Nephron (organoid): Measurements from ENCODE around the gene SYNJ2.
A peak's percentile ranks its signal among the peaks of the same experiment; 100 is the strongest.

ENCODE experiments used
- H3K27ac Mint-ChIP-seq, 3 experiments: 2 replicates each; pipeline ENCODE4 v1.8.0; 2020; ENCODE audit warnings: mixed read lengths in 3 of 3, mild to moderate bottlenecking in 2 of 3, moderate library complexity in 1 of 3
- H3K27me3 Mint-ChIP-seq: 2 replicates; pipeline ENCODE4 v1.8.0; 2021; ENCODE audit warnings: low read depth, mild to moderate bottlenecking, moderate library complexity, mixed read lengths
- H3K36me3 Mint-ChIP-seq: 2 replicates; pipeline ENCODE4 v1.8.0; 2020; ENCODE audit warnings: low read depth, mixed read lengths
- H3K4me1 Mint-ChIP-seq: 2 replicates; pipeline ENCODE4 v1.8.0; 2020; ENCODE audit warnings: mixed read lengths
- H3K4me3 Mint-ChIP-seq, 3 experiments: 2 replicates each; pipeline ENCODE4 v1.8.0; 2020; ENCODE audit warnings: mild to moderate bottlenecking in 3 of 3, mixed read lengths in 3 of 3, moderate library complexity in 2 of 3
- H3K9me3 Mint-ChIP-seq: 2 replicates; pipeline ENCODE4 v1.8.0; 2020; ENCODE audit warnings: mixed read lengths
- TF ChIP-seq, protein P1 (sequence below), 3 experiments: fragments of 200-600 bp; sonication (generic); IDR thresholded peaks; one replicate each; pipeline ENCODE4 v1.5.0; 2021; ENCODE audit warnings: antibody characterized with exemption in 3 of 3; ENCODE audit not compliant: unreplicated experiment in 3 of 3

The SYNJ2 gene

DNA sequence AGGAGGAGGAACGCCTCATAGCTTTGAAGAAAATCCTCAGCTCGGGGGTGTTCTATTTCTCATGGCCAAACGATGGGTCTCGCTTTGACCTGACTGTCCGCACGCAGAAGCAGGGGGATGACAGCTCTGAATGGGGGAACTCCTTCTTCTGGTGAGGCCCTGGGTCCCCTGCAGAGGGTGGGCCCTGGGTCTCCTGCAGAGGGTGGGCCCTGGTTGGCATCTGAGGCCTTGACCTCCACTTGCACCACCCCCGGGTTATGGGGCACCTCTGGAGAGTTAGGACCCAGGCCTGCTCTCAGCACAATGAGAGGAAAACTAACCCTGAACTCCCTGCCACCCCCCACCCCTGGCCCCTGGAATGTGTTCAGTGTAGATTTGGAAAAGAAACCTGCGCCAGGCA is 47.2 kb downstream of the SYNJ2 start:
- H3K36me3 Mint-ChIP-seq, result no peaks in the 10 kb centered on the region
- no peaks in the 10 kb centered on the region for H3K9me3 Mint-ChIP-seq
- TF ChIP-seq, protein P1, sequence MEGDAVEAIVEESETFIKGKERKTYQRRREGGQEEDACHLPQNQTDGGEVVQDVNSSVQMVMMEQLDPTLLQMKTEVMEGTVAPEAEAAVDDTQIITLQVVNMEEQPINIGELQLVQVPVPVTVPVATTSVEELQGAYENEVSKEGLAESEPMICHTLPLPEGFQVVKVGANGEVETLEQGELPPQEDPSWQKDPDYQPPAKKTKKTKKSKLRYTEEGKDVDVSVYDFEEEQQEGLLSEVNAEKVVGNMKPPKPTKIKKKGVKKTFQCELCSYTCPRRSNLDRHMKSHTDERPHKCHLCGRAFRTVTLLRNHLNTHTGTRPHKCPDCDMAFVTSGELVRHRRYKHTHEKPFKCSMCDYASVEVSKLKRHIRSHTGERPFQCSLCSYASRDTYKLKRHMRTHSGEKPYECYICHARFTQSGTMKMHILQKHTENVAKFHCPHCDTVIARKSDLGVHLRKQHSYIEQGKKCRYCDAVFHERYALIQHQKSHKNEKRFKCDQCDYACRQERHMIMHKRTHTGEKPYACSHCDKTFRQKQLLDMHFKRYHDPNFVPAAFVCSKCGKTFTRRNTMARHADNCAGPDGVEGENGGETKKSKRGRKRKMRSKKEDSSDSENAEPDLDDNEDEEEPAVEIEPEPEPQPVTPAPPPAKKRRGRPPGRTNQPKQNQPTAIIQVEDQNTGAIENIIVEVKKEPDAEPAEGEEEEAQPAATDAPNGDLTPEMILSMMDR (IDR thresholded peaks at IDR 0.05; ENCODE audit: unreplicated experiment in 3 of 3), result no peak
- H3K4me3 Mint-ChIP-seq, result no peak overlapping the region
- H3K27ac Mint-ChIP-seq, result no peak overlapping the region
- H3K27me3 Mint-ChIP-seq, result peaks cover 5% of the 10 kb centered on the region
- H3K4me1 Mint-ChIP-seq, result peaks cover 53% of the 10 kb centered on the region

- peaks cover 57% of the 10 kb centered on the region for H3K4me1 Mint-ChIP-seq
- H3K36me3 Mint-ChIP-seq, result peaks cover 8% of the 10 kb centered on the region
- TF ChIP-seq, protein P1 (IDR thresholded peaks at IDR 0.05; ENCODE audit: unreplicated experiment in 3 of 3), result no peak
- peaks cover 5% of the 10 kb centered on the region for H3K27me3 Mint-ChIP-seq
- H3K4me3 Mint-ChIP-seq, result no peak overlapping the region
- H3K9me3 Mint-ChIP-seq, result peaks cover 3% of the 10 kb centered on the region
- peak overlapping the region in 2 of 3 experiments; percentile 45 to 83 for H3K27ac Mint-ChIP-seq
These were observed 48.1 kb downstream of the SYNJ2 start for GRCh38 chr6:158029668-158030230.

DNA sequence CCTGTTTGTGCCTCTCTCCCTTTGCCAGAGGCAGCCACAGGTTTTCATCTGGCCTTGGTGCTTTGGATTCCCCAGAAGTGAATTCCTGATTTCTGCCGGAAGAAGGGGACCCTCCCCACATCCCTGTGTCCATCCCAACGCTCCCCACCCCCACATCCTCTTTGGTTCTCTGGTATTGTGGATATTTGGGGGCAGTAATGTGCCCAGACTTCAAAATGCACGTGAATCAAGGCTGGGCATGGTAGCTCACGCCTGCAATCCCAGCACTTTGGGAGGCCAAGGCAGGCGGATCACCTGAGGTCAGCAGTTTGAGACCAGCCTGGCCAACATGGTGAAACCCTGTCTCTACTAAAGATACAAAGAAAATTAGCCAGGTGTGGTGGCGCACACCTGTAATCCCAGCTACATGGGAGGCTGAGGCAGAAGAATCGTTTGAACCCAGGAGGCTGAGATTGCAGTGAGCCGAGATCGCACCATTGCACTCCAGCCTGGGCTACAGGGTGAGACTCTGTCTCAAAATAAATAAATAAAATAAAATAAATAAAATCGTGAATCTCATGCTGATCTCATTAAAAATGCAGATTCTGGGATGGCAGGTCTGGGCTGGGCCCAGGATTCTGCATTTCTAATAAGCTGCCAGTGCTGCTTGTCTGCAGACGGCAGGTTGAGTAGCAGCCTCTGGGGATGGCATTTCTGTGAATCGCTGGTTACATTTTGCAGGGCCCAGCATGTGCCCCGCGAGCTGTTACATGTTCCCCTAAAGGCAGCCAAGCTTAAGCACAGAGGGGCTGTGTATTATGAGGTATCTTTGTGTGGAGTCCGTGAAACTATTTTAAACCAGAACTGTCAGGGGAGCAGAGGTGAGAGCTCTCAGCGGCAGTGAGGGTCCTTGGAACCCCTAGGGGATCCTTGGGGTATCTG is 49.0 kb downstream of the SYNJ2 start:
- TF ChIP-seq, protein P1 (IDR thresholded peaks at IDR 0.05; ENCODE audit: unreplicated experiment in 3 of 3), result no peak
- Mint-ChIP-seq H3K4me1 (peaks cover 55% of the 10 kb centered on the region), H3K4me3 (peak overlapping the region in 2 of 3 experiments; percentile 43), H3K9me3 (peaks cover 3% of the 10 kb centered on the region), H3K27me3 (peaks cover 5% of the 10 kb centered on the region), H3K36me3 (peaks cover 15% of the 10 kb centered on the region), H3K27ac (peak overlapping the region; percentile 73 to 84 (median 83))

DNA sequence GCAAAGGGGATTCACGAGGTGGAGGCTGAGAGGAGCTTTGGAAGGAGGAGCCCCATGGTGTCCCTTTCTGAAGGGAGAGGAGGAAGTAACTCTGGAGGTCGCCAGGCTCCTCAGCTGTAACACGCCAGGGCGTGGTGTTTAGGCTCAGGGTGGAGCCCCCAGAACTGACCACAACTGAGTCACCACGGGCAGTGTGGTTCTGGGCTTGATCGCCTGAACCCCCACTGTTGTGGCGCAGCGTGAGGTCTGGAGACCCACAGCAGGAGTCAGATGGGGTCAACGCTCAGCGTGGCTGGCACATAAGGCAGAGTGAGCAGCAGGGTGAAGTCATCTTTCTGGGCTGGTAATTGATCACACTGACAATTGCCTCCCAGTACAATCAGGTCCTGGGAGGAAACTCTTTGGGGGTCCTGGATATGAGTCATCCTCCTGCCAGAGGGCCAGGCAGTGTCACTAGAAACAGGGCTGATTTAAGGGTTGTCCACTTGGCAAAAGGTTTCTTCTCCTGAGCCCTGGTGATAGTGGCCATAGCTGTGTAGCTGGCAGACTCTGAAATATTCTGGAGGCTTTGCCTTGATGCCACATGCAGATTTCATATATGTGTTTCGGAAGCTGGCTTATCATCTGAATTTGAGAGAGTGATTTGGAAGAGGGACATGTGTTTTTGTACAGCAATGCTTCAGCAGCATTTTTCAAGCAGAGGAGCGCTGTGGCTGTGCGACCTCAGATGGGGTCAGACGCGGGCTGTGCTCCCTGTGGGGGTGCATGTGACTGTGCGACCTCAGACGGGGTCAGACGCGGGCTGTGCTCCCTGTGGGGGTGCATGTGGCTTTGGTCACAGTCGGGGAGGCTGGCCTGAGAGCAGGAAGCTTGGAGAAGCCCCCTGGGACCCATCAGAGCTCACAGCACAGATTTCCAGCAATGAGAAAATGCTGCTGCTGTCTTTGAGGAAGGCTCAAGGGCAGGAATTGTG is 50.0 kb downstream of the SYNJ2 start:
- TF ChIP-seq, protein P1 (IDR thresholded peaks at IDR 0.05; ENCODE audit: unreplicated experiment in 3 of 3), result no peak
- Mint-ChIP-seq H3K9me3 (peaks cover 7% of the 10 kb centered on the region), H3K4me1 (peaks cover 51% of the 10 kb centered on the region), H3K4me3 (peak overlapping the region in 2 of 3 experiments; percentile 43), H3K36me3 (peaks cover 23% of the 10 kb centered on the region), H3K27ac (peak overlapping the region; percentile 66 to 84 (median 73)), H3K27me3 (peaks cover 5% of the 10 kb centered on the region)

GRCh38 chr6:158032354-158032733 is 50.7 kb downstream of the SYNJ2 start:
- Mint-ChIP-seq H3K27me3 (peaks cover 5% of the 10 kb centered on the region), H3K27ac (peak overlapping the region in 2 of 3 experiments; percentile 73 to 84), H3K36me3 (peaks cover 23% of the 10 kb centered on the region), H3K4me3 (no peak overlapping the region), H3K4me1 (peaks cover 44% of the 10 kb centered on the region), H3K9me3 (peaks cover 7% of the 10 kb centered on the region)
- TF ChIP-seq, protein P1 (IDR thresholded peaks at IDR 0.05; ENCODE audit: unreplicated experiment in 3 of 3), result no peak
